Measurements from ENCODE around the gene OR2V2.

DNA sequence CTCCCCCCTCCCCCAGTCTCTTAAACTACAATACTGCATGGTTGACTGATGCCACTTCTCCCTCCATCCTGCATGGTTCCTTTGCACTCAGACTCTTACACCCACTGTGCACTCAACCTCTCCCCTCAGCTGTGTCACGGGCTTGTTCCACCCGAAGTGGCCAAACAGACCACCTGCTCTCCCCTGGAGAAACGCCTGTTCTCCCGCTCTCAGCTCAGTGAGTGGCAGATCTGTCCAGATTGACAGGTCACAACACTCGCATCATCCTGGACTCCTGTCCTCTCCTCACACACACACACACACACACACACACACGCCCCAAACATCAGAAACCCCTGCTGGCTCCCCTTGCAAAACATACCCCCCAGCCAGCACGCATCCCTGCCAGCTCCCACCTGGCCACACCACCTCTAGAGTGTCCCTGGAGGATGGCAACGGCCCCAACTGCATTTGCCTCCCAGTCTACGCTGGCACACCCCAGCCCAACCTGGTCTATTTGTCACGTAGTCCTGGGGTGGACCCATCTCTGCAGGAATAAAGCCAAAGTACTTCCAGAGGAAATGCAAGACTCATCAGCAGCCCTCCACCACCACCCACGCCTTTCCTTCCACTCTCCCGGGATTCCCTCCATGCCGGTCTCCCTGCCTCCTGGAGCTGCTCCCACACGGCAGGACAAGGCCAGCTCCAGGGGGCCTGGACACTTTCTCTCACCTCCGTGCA is 19.3 kb upstream of the OR2V2 start:
- TF ChIP-seq, protein P1, sequence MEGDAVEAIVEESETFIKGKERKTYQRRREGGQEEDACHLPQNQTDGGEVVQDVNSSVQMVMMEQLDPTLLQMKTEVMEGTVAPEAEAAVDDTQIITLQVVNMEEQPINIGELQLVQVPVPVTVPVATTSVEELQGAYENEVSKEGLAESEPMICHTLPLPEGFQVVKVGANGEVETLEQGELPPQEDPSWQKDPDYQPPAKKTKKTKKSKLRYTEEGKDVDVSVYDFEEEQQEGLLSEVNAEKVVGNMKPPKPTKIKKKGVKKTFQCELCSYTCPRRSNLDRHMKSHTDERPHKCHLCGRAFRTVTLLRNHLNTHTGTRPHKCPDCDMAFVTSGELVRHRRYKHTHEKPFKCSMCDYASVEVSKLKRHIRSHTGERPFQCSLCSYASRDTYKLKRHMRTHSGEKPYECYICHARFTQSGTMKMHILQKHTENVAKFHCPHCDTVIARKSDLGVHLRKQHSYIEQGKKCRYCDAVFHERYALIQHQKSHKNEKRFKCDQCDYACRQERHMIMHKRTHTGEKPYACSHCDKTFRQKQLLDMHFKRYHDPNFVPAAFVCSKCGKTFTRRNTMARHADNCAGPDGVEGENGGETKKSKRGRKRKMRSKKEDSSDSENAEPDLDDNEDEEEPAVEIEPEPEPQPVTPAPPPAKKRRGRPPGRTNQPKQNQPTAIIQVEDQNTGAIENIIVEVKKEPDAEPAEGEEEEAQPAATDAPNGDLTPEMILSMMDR (conservative IDR thresholded peaks at IDR 0.05; ENCODE audit: low read depth, low read length), result no peak
- no peak for TF ChIP-seq EZH2phosphoT487 (IDR thresholded peaks at IDR 0.05; ENCODE audit: borderline replicate concordance, low read length)
